ENCODE data around the gene CCDC80.
"Not testable (repeated sequence)": the region's sequence is repeated elsewhere in the genome, so short reads cannot be mapped to it uniquely, and the experiment has no call there.

Gene CCDC80

GRCh38 chr3:112640930-112641801 is at the start of gene CCDC80:
CCDC80 (minus strand) TSS chr3:112641143; CDS start chr3:112639905, 1,238 bp downstream.
- FAIRE-seq = no peak

DNA sequence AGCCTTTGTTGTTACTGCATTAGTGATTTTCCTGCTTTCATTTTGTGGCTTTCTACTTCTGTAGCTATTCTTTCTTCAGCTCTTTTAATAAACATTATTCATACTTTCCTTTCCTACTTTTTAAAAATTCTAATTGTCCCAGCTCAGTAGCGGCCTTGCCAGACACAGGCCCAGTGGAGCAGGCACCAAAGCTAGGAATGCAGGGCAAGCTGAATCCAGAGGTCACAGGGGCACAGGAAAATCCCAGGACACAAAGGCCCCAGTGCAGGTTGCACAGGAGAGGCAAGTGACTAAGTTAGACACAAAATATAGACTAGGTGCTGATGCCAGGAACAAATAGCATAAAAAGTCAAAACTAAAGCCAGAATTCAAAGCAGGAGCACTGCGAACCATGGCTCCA is 49.0 kb upstream of the CCDC80 start:
- no peak for FAIRE-seq

DNA sequence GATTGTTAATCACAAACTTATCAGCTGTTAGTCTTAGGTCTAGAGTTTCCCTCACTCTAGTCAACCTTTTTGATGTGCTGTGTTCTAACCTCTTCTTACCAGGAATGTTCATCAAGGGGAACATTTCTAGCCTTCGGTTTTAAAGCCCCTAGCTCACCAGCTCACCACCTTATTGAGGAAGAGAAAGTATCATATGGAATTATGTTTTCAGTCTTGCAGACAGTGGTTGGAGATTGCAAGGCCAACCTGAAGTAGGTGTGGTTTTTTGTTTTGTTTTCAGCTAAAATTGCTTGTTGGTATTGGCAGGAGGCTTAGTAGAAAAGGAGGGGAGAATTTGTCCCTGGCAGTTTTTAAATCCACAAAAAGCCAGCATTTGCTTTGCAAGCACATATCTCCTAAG is 48.4 kb upstream of the CCDC80 start:
- FAIRE-seq = no peak

GRCh38 chr3:112688819-112689218 is 47.9 kb upstream of the CCDC80 start:
- no peak for FAIRE-seq

DNA sequence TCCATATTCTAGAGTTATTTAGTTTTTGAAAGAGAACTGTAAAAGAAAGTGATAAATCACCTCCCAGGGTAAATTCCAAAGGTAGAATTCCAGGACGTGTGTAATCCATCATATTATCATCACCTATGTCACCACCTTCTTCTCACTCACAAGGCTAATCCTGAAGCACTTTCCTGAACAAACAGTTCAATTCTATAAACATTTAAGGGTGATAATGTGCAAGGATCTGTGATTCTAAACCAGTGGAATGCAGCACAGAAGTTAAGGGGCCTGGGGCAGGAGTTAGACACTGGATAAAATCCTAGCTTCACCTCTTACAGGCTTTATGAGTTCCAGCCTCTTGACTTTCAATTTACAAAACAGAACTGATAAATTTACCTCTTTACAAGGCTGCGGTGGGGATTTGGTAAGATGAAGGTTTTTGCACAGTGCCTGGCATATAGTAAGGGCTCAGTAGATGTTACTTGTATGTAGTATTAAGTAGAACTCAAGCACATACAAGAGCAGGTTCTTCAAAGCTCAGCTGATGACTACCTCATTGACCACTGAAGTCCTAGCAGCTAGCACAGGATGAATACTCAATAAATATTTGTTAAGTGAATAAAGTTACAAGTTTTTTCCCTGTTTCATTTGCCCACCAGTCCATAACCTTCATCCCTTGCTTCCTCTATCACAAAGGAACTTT is 47.3 kb upstream of the CCDC80 start:
- no peak for FAIRE-seq

- FAIRE-seq = no peak
These were observed 46.7 kb upstream of the CCDC80 start for GRCh38 chr3:112687616-112688015.

DNA sequence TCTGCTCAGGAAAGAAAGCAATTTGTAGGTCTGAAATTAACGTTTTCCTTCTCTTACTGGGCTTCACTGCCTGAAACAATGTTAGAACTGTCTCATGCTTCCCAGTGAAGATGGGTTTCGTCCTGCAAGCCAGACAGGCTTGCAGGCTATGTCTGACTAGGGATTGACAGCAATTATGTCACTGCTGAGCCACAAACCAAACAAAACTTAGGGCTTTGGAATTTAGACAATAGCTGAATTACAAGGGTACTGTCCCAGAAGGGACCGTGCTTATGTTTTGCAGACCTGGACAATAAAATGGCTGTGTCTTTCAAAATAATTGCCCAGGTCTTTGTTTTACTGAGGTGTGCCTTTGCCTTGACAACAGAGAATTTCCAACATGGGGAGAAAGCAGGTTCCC is 46.3 kb upstream of the CCDC80 start:
- FAIRE-seq = no peak

GRCh38 chr3:112685956-112686799 is 45.2 kb upstream of the CCDC80 start:
- no peak for FAIRE-seq

DNA sequence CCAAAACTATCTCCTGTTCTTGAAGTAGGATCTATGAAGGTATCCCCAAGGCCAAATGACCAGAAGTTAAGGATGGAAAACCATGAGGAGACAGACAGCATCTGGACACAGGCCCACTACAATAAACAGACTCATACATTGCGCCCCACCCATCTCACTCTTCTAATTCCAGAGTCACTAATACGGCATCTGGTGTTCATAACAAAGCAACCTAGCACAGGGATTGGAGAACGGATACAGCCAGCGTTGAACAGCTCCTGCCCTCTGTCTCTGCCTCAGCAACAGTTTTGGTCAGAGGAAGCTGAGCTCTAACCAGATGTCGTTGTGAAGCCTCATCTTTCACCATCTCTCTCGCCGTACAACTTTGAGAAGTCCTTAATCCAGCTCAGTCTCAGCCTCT is 44.5 kb upstream of the CCDC80 start:
- FAIRE-seq = no peak

DNA sequence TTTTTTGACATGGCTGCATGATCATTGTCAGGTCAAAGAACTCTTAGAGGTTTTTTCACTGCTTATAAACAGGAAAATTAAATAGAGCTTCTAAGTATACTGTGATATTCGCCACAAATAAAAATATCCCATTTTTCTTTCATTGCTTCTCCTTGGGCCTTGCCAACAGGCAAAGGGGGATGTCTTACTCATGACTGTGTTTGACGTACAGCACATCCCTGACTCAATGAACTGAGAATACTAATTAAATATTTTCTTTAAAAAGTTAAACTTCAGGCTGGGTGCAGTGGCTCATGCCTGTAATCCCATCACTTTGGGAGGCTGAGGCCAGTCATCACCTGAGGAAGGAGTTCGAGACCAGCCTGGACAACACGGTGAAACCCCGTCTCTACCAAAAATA is 41.4 kb upstream of the CCDC80 start:
- no peak for FAIRE-seq

DNA sequence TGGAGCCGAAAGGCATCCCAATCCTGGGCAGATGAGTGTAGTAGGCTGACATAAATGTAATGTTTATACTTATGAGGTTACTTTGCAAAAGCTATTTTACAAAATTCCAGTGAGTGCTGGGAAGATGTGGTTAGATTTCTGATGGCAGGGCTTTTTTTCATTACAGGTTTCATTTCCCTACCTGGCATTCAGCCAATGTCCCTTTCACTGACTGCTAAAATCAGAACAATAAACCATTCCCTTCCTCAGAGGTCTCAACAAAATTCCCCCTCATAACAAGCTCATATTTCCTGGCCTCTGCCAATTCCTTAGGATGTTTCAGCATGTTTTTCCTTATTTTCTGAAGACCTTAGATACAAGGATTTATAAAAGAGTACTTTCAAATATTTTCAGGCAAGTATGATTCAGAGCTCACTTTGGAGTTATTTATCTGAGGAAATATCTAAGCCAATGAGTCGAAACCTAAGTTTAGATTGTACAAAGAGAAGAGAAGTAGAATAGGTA is 40.9 kb upstream of the CCDC80 start:
- no peak for FAIRE-seq

DNA sequence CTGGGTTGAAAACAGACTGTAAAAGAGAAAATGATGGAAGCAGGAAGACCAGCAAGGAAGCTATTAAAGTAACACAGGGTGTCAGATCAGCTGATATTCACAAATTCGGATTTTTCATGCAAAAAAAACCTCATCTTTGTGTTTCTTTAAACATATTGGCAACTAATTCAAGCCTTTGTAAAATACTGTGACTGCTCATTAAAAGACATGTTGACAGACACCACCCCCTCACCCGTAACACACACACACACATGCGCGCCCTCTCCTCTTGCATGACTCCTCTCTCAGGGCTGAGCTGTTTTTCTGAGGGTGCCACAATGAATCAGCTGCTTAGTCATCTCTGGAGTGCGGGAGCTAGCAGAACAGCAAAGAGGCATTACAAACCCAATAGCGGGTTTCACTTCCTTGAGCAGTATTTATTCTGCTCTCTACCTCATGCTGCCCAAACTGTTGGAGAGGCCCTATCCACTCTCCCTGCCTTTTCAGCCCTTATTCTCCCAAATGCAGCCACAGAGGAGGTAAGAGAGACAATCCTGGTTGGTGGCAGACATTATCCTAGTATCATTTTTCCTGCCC is 35.8 kb upstream of the CCDC80 start:
- FAIRE-seq = no peak

- no peak for FAIRE-seq
These were observed 35.1 kb upstream of the CCDC80 start for GRCh38 chr3:112675943-112676535.

DNA sequence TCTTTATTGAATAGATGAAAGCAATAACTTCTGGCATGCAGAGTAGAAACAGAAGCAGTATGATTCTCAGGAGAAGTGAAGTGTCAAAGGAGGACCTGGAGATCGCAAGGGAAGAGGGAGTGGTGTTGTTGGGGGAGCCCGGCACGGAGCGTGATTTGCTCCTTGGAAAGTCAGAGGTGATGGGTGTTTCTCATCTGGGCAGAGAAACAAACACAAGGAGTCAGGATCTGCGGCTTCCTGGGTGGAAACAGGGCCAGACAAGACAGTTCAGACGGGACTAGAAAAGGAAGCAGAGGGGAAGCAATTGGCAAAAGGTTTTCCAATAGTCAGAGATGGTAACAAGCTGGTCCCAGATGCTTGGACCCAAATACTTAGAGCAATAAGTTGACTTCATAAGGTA is 34.4 kb upstream of the CCDC80 start:
- FAIRE-seq = no peak

DNA sequence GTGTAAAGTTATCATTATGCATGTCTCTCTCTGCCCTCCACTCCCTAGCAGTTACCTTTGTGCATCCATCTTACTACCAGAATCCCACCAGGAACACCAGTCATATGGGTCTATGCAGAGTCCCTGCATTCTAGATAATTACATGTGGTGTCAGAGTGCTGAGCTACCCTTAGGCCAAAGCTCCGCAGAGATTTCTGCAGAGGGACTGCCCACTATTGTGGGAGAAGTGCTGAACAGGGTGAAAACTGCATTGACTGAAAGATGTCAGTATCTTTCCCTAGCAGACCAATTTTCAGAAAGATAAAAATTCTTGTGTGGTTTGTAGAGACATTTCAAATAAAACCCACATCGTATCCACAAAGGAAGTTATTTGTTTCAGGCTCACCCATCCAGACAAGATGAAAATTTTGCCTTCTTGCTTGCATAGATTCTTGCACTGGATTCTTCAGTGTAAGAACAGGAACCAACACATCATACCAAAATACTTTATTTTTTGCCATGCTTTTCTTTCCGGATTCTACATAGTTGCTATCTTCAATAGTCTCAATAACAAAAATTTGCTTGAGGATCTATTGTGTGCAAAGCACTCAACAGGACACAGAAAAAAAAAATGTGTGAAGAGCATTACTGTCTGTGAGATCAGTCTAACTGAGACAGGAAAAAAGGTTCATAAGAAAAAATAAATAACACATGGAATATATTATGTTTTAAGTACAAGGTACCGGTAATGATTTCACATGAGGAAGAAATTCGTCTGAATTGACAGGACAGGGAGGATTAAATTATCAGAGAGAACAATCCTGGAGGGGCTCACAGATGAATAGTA is 32.0 kb upstream of the CCDC80 start:
- FAIRE-seq = no peak

- no peak for FAIRE-seq
These were observed 31.2 kb upstream of the CCDC80 start for GRCh38 chr3:112671930-112672715.

- no peak for FAIRE-seq
These were observed 29.9 kb upstream of the CCDC80 start for GRCh38 chr3:112670824-112671223.

DNA sequence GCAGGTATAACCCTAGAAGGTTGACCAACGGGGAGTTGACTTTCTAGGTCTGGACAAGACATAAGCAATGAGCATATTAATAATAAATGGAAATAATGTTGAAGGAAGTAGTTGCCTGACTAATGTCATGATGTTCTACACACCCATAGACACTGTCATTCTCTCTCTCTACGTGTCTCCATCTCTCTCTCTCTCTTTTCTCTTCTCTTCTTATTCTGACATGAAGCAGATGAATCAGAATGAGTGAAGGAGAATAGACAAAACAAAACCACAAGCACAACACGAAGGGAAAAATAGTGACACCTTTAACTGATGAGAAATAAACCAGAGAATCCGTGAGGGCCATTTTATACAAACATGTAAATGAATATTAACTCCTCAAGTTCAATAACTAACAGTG is 26.7 kb upstream of the CCDC80 start:
- FAIRE-seq = no peak

- FAIRE-seq = not testable (repeated sequence)
These were observed 24.1 kb upstream of the CCDC80 start for GRCh38 chr3:112665009-112665408.

DNA sequence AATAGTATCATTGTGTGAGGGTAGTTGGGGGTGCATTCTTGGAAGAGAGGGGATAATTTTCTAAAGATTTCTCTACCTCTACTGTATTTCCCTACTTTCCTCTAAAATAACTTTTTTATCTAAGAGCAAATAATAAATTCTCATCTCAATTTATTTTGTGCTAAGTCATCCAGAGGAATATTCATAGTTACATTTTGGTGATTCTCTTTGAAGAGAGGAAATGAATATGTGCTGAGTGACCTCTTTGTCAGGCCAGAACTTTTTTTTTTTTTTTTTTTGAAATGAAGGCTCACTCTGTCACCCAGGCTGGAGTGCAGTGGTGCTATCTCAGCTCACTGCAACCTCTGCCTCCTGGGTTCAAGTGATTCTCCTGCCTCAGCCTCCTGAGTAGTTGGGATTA is 15.1 kb upstream of the CCDC80 start:
- no peak for FAIRE-seq

DNA sequence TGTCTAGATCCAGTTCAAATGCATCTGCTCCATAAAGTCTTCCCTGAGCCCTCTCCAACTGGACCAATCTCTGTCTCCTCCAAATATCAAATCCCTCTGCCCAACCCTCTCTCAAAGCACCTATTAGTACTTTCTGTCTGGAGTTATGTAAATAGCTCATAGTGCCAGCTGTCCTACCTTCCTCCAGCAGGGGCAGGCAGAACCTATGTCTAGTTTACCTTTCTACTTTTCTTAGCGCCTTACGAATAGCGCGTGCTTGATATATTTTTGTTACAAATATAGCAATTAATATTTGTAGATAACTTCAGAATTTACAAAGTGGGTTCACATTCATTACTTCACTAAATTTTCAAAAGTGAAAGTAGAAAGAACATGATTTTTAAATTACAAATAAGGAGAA is 14.0 kb upstream of the CCDC80 start:
- FAIRE-seq = no peak
